SJSA1 (cell line): ENCODE measurements around the gene SYT6. TPM values are rescaled to one million over a fixed set of nuclear protein-coding genes. Genes with fewer than 3 reads are reported as not detected.

Experiments used
- DNase-seq, 2 experiments: peaks; one replicate each; pipeline ENCODE4 v3.0.0-alpha.2; 2015 to 2020; ENCODE audit warnings: low spot score in 2 of 2, low read depth in 1 of 2
- H3K27ac ChIP-seq: fragments of 250-450 bp; sonication (Bioruptor Pico); 2 replicates; pipeline ENCODE4 v1.5.1; 2020; ENCODE audit warnings: mild to moderate bottlenecking, moderate library complexity
- H3K27me3 ChIP-seq: fragments of 250-450 bp; sonication (Bioruptor Pico); replicated peaks from 2 replicates; pipeline ENCODE4 v1.5.1; 2020; ENCODE audit warnings: mild to moderate bottlenecking, moderate library complexity
- H3K36me3 ChIP-seq: fragments of 250-450 bp; sonication (Bioruptor Pico); 2 replicates; pipeline ENCODE4 v1.5.1; 2020; ENCODE audit warnings: mild to moderate bottlenecking
- H3K4me1 ChIP-seq: fragments of 250-450 bp; sonication (Bioruptor Pico); replicated peaks from 2 replicates; pipeline ENCODE4 v1.6.1; 2021; ENCODE audit warnings: mild to moderate bottlenecking
- H3K4me3 ChIP-seq: fragments of 250-450 bp; sonication (Bioruptor Pico); 2 replicates; pipeline ENCODE4 v1.5.1; 2020; ENCODE audit warnings: mild to moderate bottlenecking
- H3K9me3 ChIP-seq: fragments of 250-450 bp; sonication (Bioruptor Pico); replicated peaks from 2 replicates; pipeline ENCODE4 v1.5.1; 2020; ENCODE audit warnings: mild to moderate bottlenecking
- total RNA-seq: library from RNA; depleted of rRNA; stranded (reverse); fragments of >200 nt; shearing (Covaris generic); gene quantifications from 2 replicates; pipeline ENCODE4 v1.2.3, GENCODE V29; 2014

SYT6 gene
- total RNA-seq, 1 experiment from 2014 or later, result not detected

- Histone ChIP-seq H3K4me3 (no peak overlapping the region), H3K27me3 (peaks cover 12% of the 10 kb centered on the region; the same call in 1 of the 2 replicates), H3K4me1 (peaks cover 7% of the 10 kb centered on the region; the same call in 1 of the 2 replicates), H3K36me3 (no peaks in the 10 kb centered on the region), H3K9me3 (no peaks in the 10 kb centered on the region), H3K27ac (no peak overlapping the region)
- no peak for DNase-seq
Measured at GRCh38 chr1:114105421-114105979, 48.2 kb downstream of the SYT6 start.

- Histone ChIP-seq H3K27me3 (peaks cover 13% of the 10 kb centered on the region; the same call in 1 of the 2 replicates), H3K4me1 (peaks cover 7% of the 10 kb centered on the region; the same call in 1 of the 2 replicates)
Measured at GRCh38 chr1:114104949-114105348, 48.7 kb downstream of the SYT6 start.

GRCh38 chr1:114103992-114104391 lies 49.7 kb downstream of the SYT6 start:
- DNase-seq, result no peak
- peaks cover 13% of the 10 kb centered on the region; the same call in 1 of the 2 replicates for H3K27me3 ChIP-seq
- H3K9me3 ChIP-seq, result no peaks in the 10 kb centered on the region
- H3K4me1 ChIP-seq, result peaks cover 3% of the 10 kb centered on the region; the same call in 1 of the 2 replicates
- H3K36me3 ChIP-seq, result no peaks in the 10 kb centered on the region
- no peak overlapping the region for H3K4me3 ChIP-seq
- H3K27ac ChIP-seq, result no peak overlapping the region

More at GRCh38 chr1:114104949-114105348, 48.7 kb downstream of the SYT6 start:
- no peak for DNase-seq
- Histone ChIP-seq H3K36me3 (no peaks in the 10 kb centered on the region), H3K4me3 (no peak overlapping the region), H3K9me3 (no peaks in the 10 kb centered on the region), H3K27ac (no peak overlapping the region)

- Histone ChIP-seq H3K27me3 (peaks cover 13% of the 10 kb centered on the region; the same call in 1 of the 2 replicates), H3K4me3 (no peak overlapping the region), H3K36me3 (no peaks in the 10 kb centered on the region), H3K4me1 (no peaks in the 10 kb centered on the region), H3K9me3 (no peaks in the 10 kb centered on the region), H3K27ac (no peak overlapping the region)
- no peak for DNase-seq
Measured at GRCh38 chr1:114102136-114102535, 51.5 kb downstream of the SYT6 start.

- no peak overlapping the region for H3K27ac ChIP-seq
- no peaks in the 10 kb centered on the region for H3K9me3 ChIP-seq
- no peak for DNase-seq
- no peaks in the 10 kb centered on the region for H3K4me1 ChIP-seq
- peaks cover 10% of the 10 kb centered on the region; the same call in 1 of the 2 replicates for H3K27me3 ChIP-seq
- no peaks in the 10 kb centered on the region for H3K36me3 ChIP-seq
- H3K4me3 ChIP-seq, result no peak overlapping the region
Measured at GRCh38 chr1:114100148-114100547, 53.5 kb downstream of the SYT6 start.

- H3K9me3 ChIP-seq, result no peaks in the 10 kb centered on the region
- peaks cover 5% of the 10 kb centered on the region for H3K4me1 ChIP-seq
- no peaks in the 10 kb centered on the region for H3K36me3 ChIP-seq
- peaks cover 8% of the 10 kb centered on the region; the same call in 1 of the 2 replicates for H3K27me3 ChIP-seq
- H3K4me3 ChIP-seq, result no peak overlapping the region
- no peak for DNase-seq
- no peak overlapping the region for H3K27ac ChIP-seq
Measured at GRCh38 chr1:114099268-114099667, 54.4 kb downstream of the SYT6 start.

GRCh38 chr1:114097109-114097508 lies 56.6 kb downstream of the SYT6 start:
- H3K4me3 ChIP-seq, result no peak overlapping the region
- no peaks in the 10 kb centered on the region for H3K36me3 ChIP-seq
- H3K4me1 ChIP-seq, result peaks cover 16% of the 10 kb centered on the region
- no peaks in the 10 kb centered on the region for H3K9me3 ChIP-seq
- DNase-seq, result no peak
- 0 out of 2 replicates have a peak, but pooled peaks cover 3% of the 10 kb centered on the region for H3K27me3 ChIP-seq
- H3K27ac ChIP-seq, result no peak overlapping the region

- peaks cover 10% of the 10 kb centered on the region; the same call in 1 of the 2 replicates for H3K27me3 ChIP-seq
- no peaks in the 10 kb centered on the region for H3K36me3 ChIP-seq
- no peak overlapping the region for H3K27ac ChIP-seq
- no peaks in the 10 kb centered on the region for H3K9me3 ChIP-seq
- no peak for DNase-seq
- no peak overlapping the region for H3K4me3 ChIP-seq
- H3K4me1 ChIP-seq, result peaks cover 16% of the 10 kb centered on the region
Measured at GRCh38 chr1:114094675-114095074, 59.0 kb downstream of the SYT6 start.

- peaks cover 10% of the 10 kb centered on the region; the same call in 1 of the 2 replicates for H3K27me3 ChIP-seq
- no peaks in the 10 kb centered on the region for H3K9me3 ChIP-seq
- no peak overlapping the region for H3K27ac ChIP-seq
- peaks cover 16% of the 10 kb centered on the region for H3K4me1 ChIP-seq
- DNase-seq, result peak; percentile 56 to 57
- no peaks in the 10 kb centered on the region for H3K36me3 ChIP-seq
- H3K4me3 ChIP-seq, result no peak overlapping the region
Measured at GRCh38 chr1:114094363-114094634, 59.4 kb downstream of the SYT6 start.

GRCh38 chr1:114093624-114094362 lies 59.9 kb downstream of the SYT6 start:
- Histone ChIP-seq H3K27ac (no peak overlapping the region), H3K9me3 (no peaks in the 10 kb centered on the region), H3K4me1 (peaks cover 16% of the 10 kb centered on the region), H3K27me3 (peaks cover 10% of the 10 kb centered on the region; the same call in 1 of the 2 replicates), H3K4me3 (no peak overlapping the region), H3K36me3 (no peaks in the 10 kb centered on the region)
- DNase-seq, result peak in 1 of 2 experiments; percentile 50

GRCh38 chr1:114092186-114093062 lies 61.2 kb downstream of the SYT6 start:
- Histone ChIP-seq H3K27ac (no peak overlapping the region), H3K4me3 (no peak overlapping the region), H3K9me3 (no peaks in the 10 kb centered on the region), H3K36me3 (no peaks in the 10 kb centered on the region), H3K27me3 (peaks cover 13% of the 10 kb centered on the region; the same call in 1 of the 2 replicates), H3K4me1 (peaks cover 16% of the 10 kb centered on the region)
- no peak for DNase-seq

- Histone ChIP-seq H3K9me3 (no peaks in the 10 kb centered on the region), H3K4me1 (peaks cover 16% of the 10 kb centered on the region), H3K4me3 (no peak overlapping the region), H3K36me3 (no peaks in the 10 kb centered on the region), H3K27me3 (peaks cover 13% of the 10 kb centered on the region; the same call in 1 of the 2 replicates), H3K27ac (no peak overlapping the region)
- no peak for DNase-seq
Measured at GRCh38 chr1:114091711-114092110, 62.0 kb downstream of the SYT6 start.

GRCh38 chr1:114090738-114091505 lies 62.7 kb downstream of the SYT6 start:
- no peaks in the 10 kb centered on the region for H3K36me3 ChIP-seq
- H3K27ac ChIP-seq, result no peak overlapping the region
- no peak for DNase-seq
- H3K4me3 ChIP-seq, result no peak overlapping the region
- H3K9me3 ChIP-seq, result no peaks in the 10 kb centered on the region
- H3K4me1 ChIP-seq, result peaks cover 16% of the 10 kb centered on the region
- peaks cover 14% of the 10 kb centered on the region for H3K27me3 ChIP-seq
